PFSK-1 (cell line): Measurements from ENCODE around the gene WDR64.

ENCODE experiments used
- REST ChIP-seq, 2 experiments: IDR thresholded peaks; 2 replicates each; pipeline versions ENCODE4 v1.6.1 to v1.8.0; 2011 to 2012; ENCODE audit warnings: low read depth in 2 of 2, low read length in 2 of 2, control low read depth in 1 of 2, inconsistent platforms in 1 of 2, mild to moderate bottlenecking in 1 of 2, moderate library complexity in 1 of 2; ENCODE audit not compliant: insufficient read depth in 1 of 2
- TAF1 ChIP-seq: IDR thresholded peaks from 2 replicates; pipeline ENCODE4 v1.6.1; 2012; ENCODE audit warnings: low read length, control low read depth, borderline replicate concordance; ENCODE audit not compliant: insufficient read depth

- no peak for TF ChIP-seq TAF1
- no peak for TF ChIP-seq REST (IDR thresholded peaks at IDR 0.05; ENCODE audit: insufficient read depth in 1 of 2, low read depth in 2 of 2, low read length in 2 of 2)
Observed at GRCh38 chr1:241813768-241814320, 161.8 kb downstream of the WDR64 start.
